ENCODE data around the gene GFPT2. TPM values are rescaled to one million over a fixed set of nuclear protein-coding genes. Genes with fewer than 3 reads are reported as not detected.

Gene GFPT2
- total and polyA plus RNA-seq, 2 of the 8 experiments (the other 6 are each of a cell fraction or from before 2014, with no cell fraction given), result 83.7 to 143 TPM

- Histone ChIP-seq H3K36me3 (ENCODE audit: control insufficient read depth in 2 of 4, insufficient read depth in 4 of 4, low read length in 3 of 4) (no peaks in the 10 kb centered on the region), H4K20me1 (replicated peaks in 1 of 2; ENCODE audit: control insufficient read depth in 1 of 2, insufficient read depth in 2 of 2, low read length in 2 of 2) (no peaks in the 10 kb centered on the region), H3K23ac (ENCODE audit: insufficient read length) (no peak overlapping the region), H3K18ac (ENCODE audit: extremely low read depth, low read length) (no peak overlapping the region), H2BK20ac (ENCODE audit: low read length) (no peak overlapping the region; the same call in 1 of the 2 replicates), H3K56ac (replicated peaks; ENCODE audit: insufficient read length, low read depth, low read length) (no peak overlapping the region), H2AFZ (ENCODE audit: low read length) (no peak overlapping the region), H3K79me1 (ENCODE audit: low read depth, low read length) (no peaks in the 10 kb centered on the region), H3K9me3 (ENCODE audit: insufficient read depth in 2 of 2, low read depth in 1 of 2, low read length in 1 of 2) (no peaks in the 10 kb centered on the region), H2BK120ac (replicated peaks; ENCODE audit: low read depth, low read length) (no peak overlapping the region), H2AK5ac (ENCODE audit: low read depth, low read length) (no peak overlapping the region), H3K79me2 (ENCODE audit: control insufficient read depth in 1 of 2, insufficient read depth in 2 of 2, low read length in 2 of 2) (no peaks in the 10 kb centered on the region), H3K4me3 (ENCODE audit: extremely low read depth in 1 of 4, insufficient read depth in 2 of 4, low read depth in 3 of 4, low read length in 4 of 4) (no peak overlapping the region), H2BK12ac (ENCODE audit: low read depth, low read length) (no peak overlapping the region), H2BK15ac (ENCODE audit: low read length) (no peak overlapping the region), H3K27me3 (replicated peaks in 1 of 4; ENCODE audit: control insufficient read depth in 3 of 4, extremely low read depth in 1 of 4, insufficient read depth in 3 of 4, low read length in 3 of 4) (no peaks in the 10 kb centered on the region; a peak in 1 of 7 replicates), H3K23me2 (ENCODE audit: low read depth, low read length) (peaks cover 1% of the 10 kb centered on the region; the same call in 1 of the 2 replicates), H4K91ac (replicated peaks; ENCODE audit: insufficient read length, low read length) (no peak overlapping the region), H4K5ac (ENCODE audit: insufficient read length, low read depth, low read length) (no peak overlapping the region), H3K4me2 (ENCODE audit: insufficient read depth in 1 of 2, low read depth in 2 of 2, low read length in 2 of 2) (no peak overlapping the region), H3K9ac (replicated peaks in 1 of 4; ENCODE audit: extremely low read depth in 1 of 4, low read depth in 3 of 4, low read length in 3 of 4) (no peak overlapping the region), H3K4me1 (replicated peaks in 1 of 4; ENCODE audit: control insufficient read depth in 3 of 4, insufficient read depth in 4 of 4, low read length in 3 of 4) (no peaks in the 10 kb centered on the region; a peak in 1 of 7 replicates), H3K4ac (replicated peaks; ENCODE audit: insufficient read length, low read depth, low read length) (no peak overlapping the region), H4K8ac (ENCODE audit: extremely low read depth, insufficient read depth, low read length) (no peak overlapping the region), H3K14ac (ENCODE audit: insufficient read length) (no peak overlapping the region), H2BK5ac (ENCODE audit: low read depth, low read length) (no peak overlapping the region), H3K27ac (ENCODE audit: low read depth, low read length) (no peak overlapping the region)
- POLR2A ChIA-PET (ENCODE audit: partially characterized antibody), result interaction anchor here (0.7 to 1.0 kb wide), 2 partner anchors 27 to 36 kb away, joined by 3 read pairs; partner anchors contain the start of gene GFPT2
- 79% methylated on average over 10 of the region's 10 CpGs; no CpG with 5 or more reads in 1 of the 2 experiments for WGBS, 2 experiments (ENCODE audit: extremely low coverage in 1 of 2, insufficient coverage in 1 of 2, insufficient read length in 1 of 2, insufficient replicate concordance in 2 of 2, low coverage in 1 of 2, low lambda C conversion rate in 2 of 2, missing lambda C conversion rate in 1 of 2)
- FAIRE-seq (no peak), DNase-seq (ENCODE audit: low read depth in 1 of 2, low spot score in 2 of 2) (no peak)
- CTCF ChIA-PET (ENCODE audit: partially characterized antibody), result interaction anchor here (0.8 to 4.2 kb wide), 2 partner anchors 9 to 19 kb away, joined by 3 to 15 read pairs; no protein-coding TSS in a partner anchor
- TF ChIP-seq FOSL1 (IDR thresholded peaks at IDR 0.05; ENCODE audit: insufficient read depth, low read depth, low read length), result no peak
- TF ChIP-seq NANOG (IDR thresholded peaks at IDR 0.05; ENCODE audit: insufficient read depth, low read depth, low read length, poor library complexity, severe bottlenecking), result no peak
- no peak for TF ChIP-seq SP4 (IDR thresholded peaks at IDR 0.05; ENCODE audit: low read length)
- no peak for TF ChIP-seq ATF2 (IDR thresholded peaks at IDR 0.05; ENCODE audit: low read length)
- no peak for TF ChIP-seq JUN (IDR thresholded peaks at IDR 0.05; ENCODE audit: low read depth, low read length)
These were observed 27.3 kb upstream of the GFPT2 start for GRCh38 chr5:180380441-180380840.

All from H1 (cell line).